Measurements from ENCODE around the gene KRT71.

Gene KRT71

GRCh38 chr12:52575948-52576347 is 23.0 kb upstream of the KRT71 start:
- H3F3A ChIP-seq (ENCODE audit: insufficient read depth, low read length) = no peaks in the 10 kb centered on the region
- no peaks in the 10 kb centered on the region for H3K9me2 ChIP-seq (replicated peaks; ENCODE audit: insufficient read depth, low read length)
- H3K27ac ChIP-seq (ENCODE audit: low read length) = no peak overlapping the region
- H3K4me1 ChIP-seq (ENCODE audit: low read length) = no peaks in the 10 kb centered on the region
- H3K79me2 ChIP-seq (ENCODE audit: low read length) = no peaks in the 10 kb centered on the region
- DNase-seq = no peak
- no peak for TF ChIP-seq EZH2phosphoT487 (IDR thresholded peaks at IDR 0.05; ENCODE audit: low read length)
- TF ChIP-seq, protein P1, sequence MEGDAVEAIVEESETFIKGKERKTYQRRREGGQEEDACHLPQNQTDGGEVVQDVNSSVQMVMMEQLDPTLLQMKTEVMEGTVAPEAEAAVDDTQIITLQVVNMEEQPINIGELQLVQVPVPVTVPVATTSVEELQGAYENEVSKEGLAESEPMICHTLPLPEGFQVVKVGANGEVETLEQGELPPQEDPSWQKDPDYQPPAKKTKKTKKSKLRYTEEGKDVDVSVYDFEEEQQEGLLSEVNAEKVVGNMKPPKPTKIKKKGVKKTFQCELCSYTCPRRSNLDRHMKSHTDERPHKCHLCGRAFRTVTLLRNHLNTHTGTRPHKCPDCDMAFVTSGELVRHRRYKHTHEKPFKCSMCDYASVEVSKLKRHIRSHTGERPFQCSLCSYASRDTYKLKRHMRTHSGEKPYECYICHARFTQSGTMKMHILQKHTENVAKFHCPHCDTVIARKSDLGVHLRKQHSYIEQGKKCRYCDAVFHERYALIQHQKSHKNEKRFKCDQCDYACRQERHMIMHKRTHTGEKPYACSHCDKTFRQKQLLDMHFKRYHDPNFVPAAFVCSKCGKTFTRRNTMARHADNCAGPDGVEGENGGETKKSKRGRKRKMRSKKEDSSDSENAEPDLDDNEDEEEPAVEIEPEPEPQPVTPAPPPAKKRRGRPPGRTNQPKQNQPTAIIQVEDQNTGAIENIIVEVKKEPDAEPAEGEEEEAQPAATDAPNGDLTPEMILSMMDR (IDR thresholded peaks at IDR 0.05; ENCODE audit: low read length) = no peak
- TF ChIP-seq EZH2 (optimal IDR thresholded peaks at IDR 0.05; ENCODE audit: low read depth, low read length) = no peak
- no peak overlapping the region for H2AFZ ChIP-seq (ENCODE audit: low read length)
- H3K27me3 ChIP-seq (replicated peaks; ENCODE audit: insufficient read depth, low read length) = peaks cover 92% of the 10 kb centered on the region
- H3K9ac ChIP-seq (ENCODE audit: low read length) = no peak overlapping the region
- no peak overlapping the region for H3K4me2 ChIP-seq (ENCODE audit: low read depth, low read length)
- H4K20me1 ChIP-seq (ENCODE audit: insufficient read depth, low read length) = no peaks in the 10 kb centered on the region
- no peaks in the 10 kb centered on the region for H3K36me3 ChIP-seq (replicated peaks; ENCODE audit: insufficient read depth, low read length)
- H3K4me3 ChIP-seq (ENCODE audit: low read length) = no peak overlapping the region
- H3K9me3 ChIP-seq (replicated peaks; ENCODE audit: insufficient read depth, low read length) = no peaks in the 10 kb centered on the region

DNA sequence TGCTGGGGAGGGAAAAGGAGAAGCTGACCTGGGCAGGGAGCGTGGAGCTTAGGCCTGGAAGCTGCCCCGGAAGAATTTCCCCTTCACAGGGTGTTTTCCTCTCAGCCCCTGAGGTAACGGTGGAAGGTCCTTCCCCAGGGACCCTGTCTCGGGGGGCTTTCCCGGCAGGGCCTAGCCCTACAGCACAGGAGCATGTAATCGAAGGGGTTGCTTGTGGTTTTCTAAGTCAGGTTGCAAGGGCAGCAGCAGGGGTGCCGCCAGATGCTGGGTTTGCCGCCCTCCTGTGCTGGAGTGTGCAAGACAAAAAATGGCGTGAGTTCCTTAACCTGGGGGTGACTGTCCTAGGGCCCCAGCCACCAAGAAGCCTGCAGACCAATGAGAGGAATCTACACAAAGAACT is 22.3 kb upstream of the KRT71 start:
- Histone ChIP-seq H3K36me3 (replicated peaks; ENCODE audit: insufficient read depth, low read length) (no peaks in the 10 kb centered on the region), H3F3A (ENCODE audit: insufficient read depth, low read length) (no peaks in the 10 kb centered on the region), H3K9me2 (replicated peaks; ENCODE audit: insufficient read depth, low read length) (no peaks in the 10 kb centered on the region), H3K4me1 (ENCODE audit: low read length) (no peaks in the 10 kb centered on the region), H3K79me2 (ENCODE audit: low read length) (no peaks in the 10 kb centered on the region), H3K9ac (ENCODE audit: low read length) (no peak overlapping the region), H2AFZ (ENCODE audit: low read length) (no peak overlapping the region), H3K4me3 (ENCODE audit: low read length) (no peak overlapping the region), H3K9me3 (replicated peaks; ENCODE audit: insufficient read depth, low read length) (no peaks in the 10 kb centered on the region), H3K27ac (ENCODE audit: low read length) (no peak overlapping the region), H4K20me1 (ENCODE audit: insufficient read depth, low read length) (no peaks in the 10 kb centered on the region), H3K27me3 (replicated peaks; ENCODE audit: insufficient read depth, low read length) (peaks cover 92% of the 10 kb centered on the region), H3K4me2 (ENCODE audit: low read depth, low read length) (no peak overlapping the region)
- TF ChIP-seq, protein P1 (IDR thresholded peaks at IDR 0.05; ENCODE audit: low read length) = no peak
- TF ChIP-seq EZH2phosphoT487 (IDR thresholded peaks at IDR 0.05; ENCODE audit: low read length) = no peak
- no peak for TF ChIP-seq EZH2 (optimal IDR thresholded peaks at IDR 0.05; ENCODE audit: low read depth, low read length)
- DNase-seq = no peak

DNA sequence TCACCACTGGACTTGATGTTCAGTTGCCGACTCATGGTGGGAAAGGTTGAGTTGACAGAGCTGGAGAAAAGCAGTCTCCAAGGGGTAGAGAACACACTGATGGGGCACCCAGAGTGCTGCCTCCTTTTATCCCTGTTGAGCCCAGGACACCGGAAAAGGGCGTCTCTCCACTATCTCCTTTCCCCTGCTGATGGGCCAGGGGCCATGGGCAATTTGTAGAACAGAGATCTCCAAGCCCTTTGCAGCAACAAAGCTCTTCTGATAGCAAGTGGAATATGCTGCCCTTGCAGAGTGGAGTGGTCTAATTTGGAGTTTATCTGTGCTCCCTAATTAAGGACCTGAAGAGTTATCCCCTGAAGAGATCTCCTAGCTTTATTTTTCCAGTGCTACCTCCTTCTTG is 20.8 kb upstream of the KRT71 start, which contains the start of gene KRT74:
TSS of gene KRT74 (minus strand) at position 101 of the 400 bp plus-strand sequence. CDS start at position 35, 66 bp downstream.
- Histone ChIP-seq H3K4me3 (ENCODE audit: low read length) (no peak within 1 kb of the TSS), H3K27ac (ENCODE audit: low read length) (no peak within 1 kb of the TSS), H4K20me1 (ENCODE audit: insufficient read depth, low read length) (no peaks in the 10 kb centered on the region), H3K9ac (ENCODE audit: low read length) (no peak within 1 kb of the TSS), H3K27me3 (replicated peaks; ENCODE audit: insufficient read depth, low read length) (peaks cover 89% of the 10 kb centered on the region), H3K36me3 (replicated peaks; ENCODE audit: insufficient read depth, low read length) (no peaks in the 10 kb centered on the region), H3K4me2 (ENCODE audit: low read depth, low read length) (no peak within 1 kb of the TSS), H3K79me2 (ENCODE audit: low read length) (no peaks in the 10 kb centered on the region), H3K9me2 (replicated peaks; ENCODE audit: insufficient read depth, low read length) (no peaks in the 10 kb centered on the region), H3F3A (ENCODE audit: insufficient read depth, low read length) (no peaks in the 10 kb centered on the region), H3K4me1 (ENCODE audit: low read length) (no peaks in the 10 kb centered on the region), H2AFZ (ENCODE audit: low read length) (no peak within 1 kb of the TSS), H3K9me3 (replicated peaks; ENCODE audit: insufficient read depth, low read length) (no peaks in the 10 kb centered on the region)
- TF ChIP-seq EZH2 (optimal IDR thresholded peaks at IDR 0.05; ENCODE audit: low read depth, low read length) (no peak), EZH2phosphoT487 (IDR thresholded peaks at IDR 0.05; ENCODE audit: low read length) (no peak)
- TF ChIP-seq, protein P1 (IDR thresholded peaks at IDR 0.05; ENCODE audit: low read length) = no peak
- no peak for DNase-seq
